ENCODE measurements around the gene ARHGEF3.
"Not testable (repeated sequence)": the region's sequence is repeated elsewhere in the genome, so short reads cannot be mapped to it uniquely, and the experiment has no call there.

Gene ARHGEF3

DNA sequence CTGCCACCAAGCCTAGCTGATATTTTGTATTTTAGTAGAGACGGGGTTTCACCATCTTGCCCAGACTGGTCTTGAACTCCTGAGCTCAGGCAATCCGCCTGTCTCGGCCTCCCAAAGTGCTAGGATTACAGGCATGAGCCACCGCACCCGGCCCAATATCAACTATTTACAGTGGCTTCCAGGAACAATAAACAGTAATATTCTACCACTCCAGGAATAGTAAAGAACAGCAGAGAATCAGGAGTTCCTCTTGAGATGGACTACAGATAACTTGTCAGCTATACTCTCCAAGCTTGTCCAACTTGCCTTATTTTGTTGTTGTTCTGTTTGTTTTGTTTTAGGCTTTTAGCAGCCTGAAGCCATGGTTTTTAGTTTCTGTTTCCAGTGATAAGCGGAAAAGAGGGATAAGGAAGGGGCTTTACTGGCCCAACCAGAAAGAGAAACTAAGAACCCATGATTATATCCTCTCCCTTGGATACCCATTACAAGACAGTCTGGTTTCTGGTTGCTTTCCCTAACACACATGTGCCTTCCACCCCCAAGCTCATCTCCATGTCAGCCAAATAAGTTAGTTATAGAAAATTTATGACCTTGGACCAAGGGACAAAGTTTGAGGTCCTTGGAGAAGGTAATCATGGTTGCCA, 36.7 kb downstream of the ARHGEF3 start:
- DNase-seq: no peak

DNA sequence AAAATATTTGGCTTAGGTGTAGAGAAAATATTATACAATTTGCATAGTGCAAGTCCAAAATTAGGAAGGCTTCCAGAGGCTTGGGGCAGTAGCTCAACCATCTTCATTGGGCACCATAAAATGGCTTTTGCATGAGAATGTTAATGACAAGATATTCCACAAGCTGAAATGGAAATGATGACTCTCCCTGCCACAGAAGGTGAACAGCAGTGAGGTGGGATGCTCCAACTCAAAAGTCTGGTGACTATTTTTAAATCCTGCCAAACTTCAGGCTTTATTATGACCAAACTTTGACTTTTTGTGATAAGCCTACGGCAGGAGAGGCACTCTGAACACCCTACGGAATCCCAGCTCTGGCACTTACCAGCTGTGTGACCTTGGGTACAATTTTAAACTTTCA, 37.6 kb downstream of the ARHGEF3 start:
- DNase-seq: no peak

DNA sequence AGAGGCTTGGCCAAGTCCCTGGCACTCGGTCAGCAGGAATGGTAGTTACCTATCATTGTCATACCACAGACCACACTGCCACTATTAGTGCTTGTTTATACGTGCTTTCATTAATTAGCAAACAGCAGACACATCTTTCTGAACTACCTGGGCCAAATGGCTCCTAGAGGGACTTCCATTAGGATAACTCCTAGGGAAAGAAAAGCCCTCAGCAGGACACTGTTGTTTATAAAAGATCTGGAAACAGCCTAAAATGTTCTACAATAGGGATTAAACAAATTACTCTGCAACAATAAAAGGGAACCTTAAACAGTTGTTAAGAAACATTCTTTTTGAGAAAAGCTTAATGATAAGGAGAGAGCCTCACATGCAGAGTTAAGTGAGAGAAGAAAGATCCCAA, 38.5 kb downstream of the ARHGEF3 start:
- DNase-seq: no peak

DNA sequence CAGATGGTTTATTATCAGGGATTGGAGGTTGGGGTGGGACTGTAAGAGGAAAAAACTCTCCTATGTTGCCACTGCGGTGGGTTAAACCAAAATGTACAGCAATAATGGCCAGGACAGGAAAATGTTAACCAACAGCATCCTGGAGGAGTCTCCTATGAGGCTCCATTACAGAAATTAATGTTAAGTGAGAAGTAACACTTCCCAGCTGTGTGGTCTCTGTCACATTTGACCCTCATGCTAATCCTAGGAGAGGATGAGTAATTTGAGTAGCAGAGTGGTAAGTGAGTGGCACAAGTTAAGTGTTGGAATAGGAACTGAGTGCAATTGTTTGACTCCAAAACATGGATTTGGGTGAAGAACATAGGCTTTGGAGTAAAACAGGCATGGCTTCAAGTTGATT, 39.0 kb downstream of the ARHGEF3 start:
- no peak for DNase-seq

DNA sequence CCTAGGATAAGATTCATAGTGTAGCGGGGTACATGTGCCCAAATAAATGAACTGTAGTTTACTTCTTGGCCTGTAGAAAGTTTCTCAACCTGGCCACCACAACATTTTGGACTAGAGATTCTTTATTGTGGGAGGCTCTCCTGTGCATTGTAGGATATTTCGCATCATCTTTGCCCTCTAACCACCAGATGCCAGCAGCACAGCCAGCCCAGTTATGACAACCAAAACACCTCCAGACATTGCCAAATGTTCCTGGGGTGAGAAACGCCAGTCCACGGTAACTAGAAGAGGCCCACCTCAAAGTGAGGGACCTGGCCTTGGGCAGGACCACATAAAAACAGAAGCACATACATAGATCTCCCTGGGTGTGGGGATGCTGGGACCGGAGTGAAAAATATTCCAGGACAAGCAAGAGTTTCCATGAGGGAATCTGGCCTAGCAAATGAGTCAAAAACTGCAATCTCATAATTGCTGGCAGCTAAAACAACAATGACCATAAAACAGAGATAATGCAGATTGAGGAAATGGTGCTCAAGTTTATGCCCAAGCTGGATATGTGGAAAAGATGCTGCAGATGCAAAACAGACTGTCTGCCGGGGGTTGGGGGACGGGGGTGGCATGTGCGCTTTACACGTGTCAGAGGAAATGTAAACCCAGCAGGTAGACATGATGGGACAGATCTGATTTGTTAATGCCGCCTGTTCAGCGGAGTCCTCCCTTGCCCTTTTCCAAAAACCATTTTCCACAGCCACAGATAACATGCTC, 39.7 kb downstream of the ARHGEF3 start:
- no peak for DNase-seq

DNA sequence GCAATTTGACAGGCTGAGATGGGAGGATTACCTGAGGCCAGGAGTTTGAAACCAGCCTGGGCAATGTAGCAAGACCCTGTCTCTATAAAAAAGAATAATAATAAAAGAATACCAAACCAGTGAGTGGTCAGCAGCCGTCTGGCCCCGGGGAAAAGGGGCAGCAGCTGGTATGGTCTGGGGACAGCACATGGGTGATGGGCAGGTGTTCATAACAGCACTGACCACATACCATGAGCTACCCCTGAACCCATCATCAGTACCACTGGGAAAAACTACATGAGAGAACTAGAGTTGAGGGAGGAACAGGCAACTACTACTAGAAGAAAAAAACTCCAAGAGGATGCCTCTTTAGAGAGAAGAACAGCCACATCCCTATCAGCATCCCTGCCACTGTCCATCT, 40.7 kb downstream of the ARHGEF3 start:
- no peak for DNase-seq

DNA sequence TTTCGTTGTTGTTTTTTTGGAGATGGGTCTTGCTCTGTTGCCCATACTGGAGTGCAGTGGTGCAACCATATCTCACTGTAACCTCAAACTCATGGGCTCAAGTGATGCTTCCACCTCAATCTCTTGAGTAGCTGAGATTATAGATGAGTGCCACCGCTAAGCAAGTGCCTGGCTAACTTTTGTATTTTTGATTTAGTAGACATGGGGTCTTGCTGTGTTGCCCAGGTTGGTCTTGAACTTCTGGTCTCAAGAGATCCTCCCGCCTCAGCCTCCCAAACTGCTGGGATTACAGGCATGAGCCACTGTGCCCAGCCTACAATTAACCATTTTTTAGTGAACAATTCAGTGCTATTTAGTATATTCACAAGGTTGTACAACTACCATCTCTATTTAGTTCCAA, 42.2 kb downstream of the ARHGEF3 start:
- no peak for DNase-seq

DNA sequence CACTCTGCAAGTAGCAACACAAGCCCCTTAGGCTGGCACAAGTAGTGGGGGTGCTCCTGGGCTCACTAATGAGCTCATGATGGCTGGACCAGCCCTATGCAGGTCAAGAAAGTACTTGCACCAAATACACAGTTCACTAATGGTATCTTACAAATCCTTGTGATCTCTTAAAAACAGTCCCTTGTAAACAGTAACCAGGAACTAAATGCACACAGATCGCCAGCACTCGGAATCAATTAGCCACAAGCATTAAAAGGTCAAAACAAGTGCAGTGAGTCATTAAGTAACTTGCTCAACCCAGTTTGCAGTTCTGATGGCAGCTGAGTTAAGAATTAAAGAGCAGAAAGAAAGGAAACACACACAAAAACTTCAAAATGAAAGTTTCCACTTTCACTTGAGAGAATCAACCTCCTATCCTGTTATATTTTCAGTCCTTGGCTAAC, 43.2 kb downstream of the ARHGEF3 start:
- DNase-seq: no peak

DNA sequence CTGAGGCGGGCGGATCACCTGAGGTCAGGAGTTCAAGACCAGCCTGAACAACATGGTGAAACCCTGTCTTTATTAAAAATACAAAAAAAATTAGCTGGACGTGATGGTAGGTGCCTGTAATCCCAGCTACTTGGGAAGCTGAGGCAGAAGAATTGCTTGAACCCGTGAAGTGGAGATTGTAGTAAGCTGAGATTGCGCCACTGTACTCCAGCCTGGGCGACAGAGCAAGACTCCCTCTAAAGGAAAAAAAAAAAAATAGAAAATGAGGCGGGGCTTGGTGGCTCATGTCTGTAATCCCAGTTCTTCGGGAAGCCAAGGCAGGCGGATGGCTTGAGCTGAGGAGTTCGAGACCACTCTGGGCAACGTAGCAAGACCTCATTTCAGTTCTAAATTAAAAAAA, 43.7 kb downstream of the ARHGEF3 start:
- DNase-seq: not testable (repeated sequence)

DNA sequence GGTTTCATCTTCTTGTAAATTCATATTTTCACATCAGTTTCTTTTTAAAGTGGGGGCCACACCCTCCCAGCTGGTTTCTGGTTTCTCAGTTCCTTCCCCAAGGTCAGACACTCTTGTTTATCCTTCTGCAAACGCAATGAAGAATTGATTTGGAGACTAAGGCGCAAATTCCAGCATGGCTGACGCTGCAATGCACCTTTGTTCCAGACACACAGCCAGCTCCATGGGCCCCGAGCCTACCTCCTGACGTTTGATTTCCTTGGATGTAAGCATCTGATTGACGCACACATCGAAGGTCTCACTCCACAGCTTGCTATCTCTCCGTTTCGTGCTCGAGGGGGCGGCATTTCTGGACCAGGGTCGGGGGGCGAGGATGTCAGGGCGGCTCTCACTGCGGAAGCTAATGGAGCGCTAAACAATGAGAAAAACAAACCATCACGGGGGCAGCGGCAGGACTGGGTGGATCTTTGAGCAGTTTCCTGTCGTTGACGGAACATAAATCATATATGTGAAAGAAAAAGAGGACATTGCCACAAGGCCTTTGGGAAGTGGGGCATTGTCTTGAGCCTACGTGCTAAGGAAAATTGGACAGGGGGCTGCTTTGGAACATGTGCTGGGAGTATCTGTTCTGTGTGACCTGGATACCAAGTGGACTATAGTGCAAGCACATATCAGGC, 46.9 kb downstream of the ARHGEF3 start:
- no peak for DNase-seq

DNA sequence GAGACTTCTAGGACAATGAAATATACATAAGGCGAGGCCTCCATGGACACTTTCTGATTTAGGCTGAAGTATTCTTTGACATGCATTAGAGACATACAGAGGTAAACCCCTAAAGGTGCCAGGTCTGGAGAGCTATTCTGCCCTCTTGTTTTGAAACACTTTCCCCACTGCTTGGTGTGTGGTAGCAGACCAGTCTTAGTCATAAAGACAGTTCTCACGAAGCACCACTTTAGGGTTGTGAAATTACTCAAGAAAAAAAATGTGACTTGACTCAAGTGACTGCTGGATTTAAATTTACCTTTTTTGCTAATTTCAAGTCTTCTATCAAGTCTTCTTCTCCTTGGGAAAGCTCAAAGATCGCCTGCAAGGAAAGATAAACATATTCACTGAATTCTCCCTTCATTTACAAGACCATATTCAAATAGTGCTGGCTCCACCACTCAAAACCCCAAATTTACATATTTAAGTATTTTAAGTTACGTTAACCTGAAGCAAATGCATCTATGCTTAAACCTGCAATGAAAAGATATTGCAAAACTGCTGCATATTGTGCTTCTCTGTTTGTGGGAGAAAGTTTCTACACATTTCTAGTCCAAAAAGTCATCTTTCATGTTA, 48.4 kb downstream of the ARHGEF3 start:
- DNase-seq: no peak

DNA sequence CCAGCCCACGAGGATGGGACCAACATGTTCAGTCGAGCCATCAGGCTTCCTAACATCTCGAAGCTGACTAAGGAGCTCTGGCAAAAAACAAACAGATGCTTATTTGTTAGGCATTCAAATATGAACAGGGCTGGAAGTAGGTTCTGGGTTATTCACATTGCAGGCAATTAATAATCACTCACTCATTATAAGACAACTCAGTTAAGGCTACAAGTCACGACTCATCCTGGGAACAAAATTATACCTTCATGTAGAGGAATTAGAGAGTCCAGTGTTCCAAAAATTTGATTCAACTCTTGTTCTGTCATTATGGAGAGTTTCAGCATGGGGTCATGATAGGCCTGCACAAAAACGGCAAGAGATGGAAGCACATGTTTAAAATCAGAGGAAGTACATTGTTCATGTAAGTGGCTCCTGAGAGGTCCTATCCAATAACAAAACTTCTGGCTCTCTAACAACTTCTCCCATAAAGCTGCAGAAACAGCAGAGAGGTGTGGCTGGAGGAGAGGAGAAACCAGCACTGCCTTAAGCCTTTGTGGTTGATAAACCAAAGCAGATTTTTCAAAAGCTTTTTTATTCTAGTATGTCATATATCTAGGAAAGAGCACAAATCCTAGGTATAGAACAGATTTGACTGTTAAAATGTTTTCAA, 50.6 kb downstream of the ARHGEF3 start:
- DNase-seq: no peak

DNA sequence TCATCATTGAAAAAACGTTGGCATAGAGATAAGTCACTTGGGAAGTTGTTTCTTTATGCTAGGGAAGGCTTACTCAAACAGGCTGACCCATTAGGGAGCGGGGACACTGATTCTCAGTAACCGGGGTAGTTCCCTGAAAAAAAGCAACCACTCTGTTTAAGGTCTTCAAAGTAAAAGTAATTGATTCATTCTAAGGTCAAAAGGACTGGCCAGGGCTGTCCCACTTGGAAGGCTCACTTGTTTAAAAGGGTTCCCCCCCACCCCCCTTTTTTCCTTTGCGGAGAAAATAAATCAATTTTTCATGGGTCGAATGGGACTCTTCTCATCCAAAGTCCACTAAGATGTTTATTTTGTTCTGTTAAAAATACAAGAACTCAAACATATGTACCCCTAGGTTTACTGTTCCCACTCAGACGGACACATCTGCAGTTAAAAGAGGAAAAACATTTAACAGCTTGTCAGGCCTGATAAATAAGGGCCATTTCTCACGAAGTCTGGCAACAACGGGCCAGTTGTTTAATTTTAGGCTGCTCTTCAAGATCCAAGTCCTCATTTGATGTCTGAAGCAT, 53.0 kb downstream of the ARHGEF3 start:
- no peak for DNase-seq

DNA sequence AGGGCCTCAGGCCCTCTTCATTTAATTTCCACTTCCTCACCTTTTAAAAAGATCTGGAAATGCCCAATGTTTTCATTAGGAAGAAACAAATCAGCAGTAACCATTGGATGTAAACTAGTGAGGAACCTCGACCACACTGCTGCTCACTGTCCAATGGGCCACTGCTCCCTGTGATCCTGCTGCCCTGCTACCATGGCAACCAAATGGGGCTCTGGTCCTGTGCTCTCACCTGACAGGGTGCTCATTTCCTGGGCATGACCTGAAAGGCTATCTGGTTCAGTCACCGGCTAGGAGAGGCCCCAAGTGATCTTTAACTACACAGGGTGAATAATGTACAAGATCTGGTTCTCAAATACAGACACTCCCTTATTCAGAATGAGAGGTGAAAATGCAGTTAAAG, 54.6 kb downstream of the ARHGEF3 start:
- DNase-seq: no peak

DNA sequence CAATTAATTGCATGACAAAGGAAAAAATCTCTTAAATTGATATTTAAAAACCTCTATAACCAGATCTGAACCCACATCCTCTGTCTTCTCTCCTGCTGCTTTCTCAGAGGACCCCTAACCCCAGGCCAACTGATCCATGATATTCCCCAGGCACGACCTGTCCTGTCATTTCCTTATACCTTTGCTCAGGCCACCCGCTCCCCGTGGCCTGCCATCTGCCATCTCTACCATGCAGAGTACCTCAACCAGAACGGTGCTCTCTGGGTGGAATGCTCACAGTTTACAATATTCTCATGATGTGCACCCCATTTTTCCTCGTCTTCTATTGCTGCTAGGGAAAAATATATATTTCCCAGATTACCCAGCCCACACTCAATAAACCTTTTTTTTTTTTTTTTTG, 57.7 kb downstream of the ARHGEF3 start:
- DNase-seq: no peak

DNA sequence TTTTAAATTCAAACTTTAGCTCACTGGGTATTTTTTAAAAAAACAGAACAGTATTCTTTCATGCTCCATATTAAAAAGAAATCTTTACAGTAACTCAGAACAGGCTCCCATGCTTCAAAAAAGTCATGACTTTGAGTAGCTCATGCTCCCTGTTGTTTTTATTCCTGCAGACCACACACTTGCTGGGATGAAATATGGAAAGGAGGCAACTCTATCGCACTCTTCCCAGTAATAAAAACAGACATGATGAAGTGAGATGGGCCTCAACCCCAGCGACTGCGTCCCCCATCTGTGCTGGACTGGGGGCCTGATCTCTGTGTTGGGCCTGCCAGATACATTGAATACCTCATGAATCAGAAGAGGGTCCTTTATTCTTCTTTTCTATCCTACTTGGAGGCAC, 58.9 kb downstream of the ARHGEF3 start:
- no peak for DNase-seq

DNA sequence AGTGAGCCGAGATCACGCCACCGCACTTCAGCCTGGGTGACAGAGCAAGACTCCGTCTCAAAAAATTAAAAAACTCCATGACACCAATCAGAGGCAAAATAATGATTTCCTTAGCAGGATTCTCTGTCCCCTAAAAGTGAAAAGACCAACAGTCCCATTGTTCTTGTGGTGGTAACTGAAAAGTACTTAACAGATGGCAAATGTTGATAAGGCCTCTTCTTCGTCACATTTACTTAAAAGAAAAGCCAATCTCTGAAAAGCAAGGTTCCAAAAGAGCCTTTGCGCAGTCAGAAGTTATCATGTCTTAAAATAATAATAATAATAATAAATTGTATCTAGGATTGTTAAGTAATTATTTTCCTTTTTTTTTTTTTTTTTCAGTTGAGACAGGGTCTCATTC, 62.7 kb downstream of the ARHGEF3 start:
- no peak for DNase-seq

DNA sequence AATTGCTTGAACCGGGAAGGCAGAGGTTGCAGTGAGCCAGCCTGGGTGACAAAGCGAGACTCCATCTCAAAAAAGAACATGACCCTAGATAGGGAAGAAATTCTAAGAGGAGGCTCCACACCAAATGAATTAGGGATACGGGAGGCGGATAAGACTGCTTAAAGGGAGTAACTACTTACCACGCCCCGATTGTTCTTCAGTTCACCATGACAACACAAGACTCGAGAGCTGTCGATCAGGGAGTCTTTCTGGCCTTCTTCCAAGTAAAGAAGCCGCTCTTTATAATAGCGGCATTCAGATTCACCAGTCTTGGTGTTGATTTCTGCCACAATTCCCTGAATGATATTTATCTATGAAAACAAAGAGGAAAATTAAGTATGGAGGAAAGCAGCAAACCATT, 64.7 kb downstream of the ARHGEF3 start:
- DNase-seq: no peak

DNA sequence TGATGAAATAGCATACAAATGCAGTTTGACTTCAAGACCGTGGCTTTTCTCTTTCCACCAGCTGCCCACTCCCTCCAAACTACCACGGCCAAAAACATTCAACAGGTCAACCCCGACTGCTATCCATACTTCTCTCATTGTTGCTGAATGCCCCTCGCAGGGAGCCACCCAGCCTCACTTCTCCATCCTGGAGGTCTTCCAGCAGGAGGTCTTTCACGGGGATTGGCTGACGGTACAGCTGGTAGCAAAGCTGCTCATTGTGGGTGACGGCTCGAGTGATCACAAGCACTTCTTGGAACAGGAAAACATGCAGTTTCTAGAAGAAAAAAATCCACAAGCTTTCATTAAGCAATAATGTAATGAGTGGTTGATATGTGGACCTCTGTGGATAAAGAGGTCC, 69.6 kb downstream of the ARHGEF3 start:
- DNase-seq: no peak

DNA sequence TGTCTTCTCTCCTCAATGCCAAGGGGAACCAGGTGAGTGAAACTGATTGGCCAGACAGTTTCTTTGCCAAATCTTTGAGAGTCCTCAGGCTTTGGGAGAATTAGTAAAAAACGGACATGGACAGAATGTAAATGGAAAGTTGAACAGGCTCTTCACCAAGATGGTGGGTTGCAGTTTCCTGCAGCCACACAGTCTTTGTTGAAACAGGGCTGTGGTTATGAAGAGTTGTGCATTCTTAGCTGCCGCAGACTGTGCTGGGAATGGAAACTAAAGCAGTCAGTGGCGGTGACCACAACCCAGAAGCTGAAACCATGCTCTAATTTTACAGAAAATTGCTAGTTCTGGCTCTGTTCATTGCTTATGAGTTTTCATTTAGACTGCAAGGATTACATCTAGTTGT, 76.6 kb downstream of the ARHGEF3 start:
- no peak for DNase-seq

DNA sequence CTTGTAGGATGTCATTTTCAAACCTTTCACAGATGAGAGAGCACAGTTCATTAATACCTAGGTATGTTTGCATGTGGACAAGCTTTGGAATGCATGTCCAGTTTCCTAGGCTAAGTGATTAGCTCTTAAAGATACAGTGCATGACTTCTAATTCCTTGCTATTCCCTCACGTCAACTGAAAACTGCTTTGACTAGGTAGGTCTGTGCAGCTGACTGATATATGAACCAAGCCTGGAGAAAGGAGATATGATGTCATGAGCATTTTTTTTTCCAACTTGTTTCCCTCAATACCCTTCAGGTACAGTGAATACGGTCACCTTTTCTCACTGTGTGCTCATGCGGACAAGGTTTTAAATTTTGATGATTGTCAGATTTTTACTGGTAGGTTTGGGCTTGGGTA, 77.1 kb downstream of the ARHGEF3 start:
- DNase-seq: no peak

DNA sequence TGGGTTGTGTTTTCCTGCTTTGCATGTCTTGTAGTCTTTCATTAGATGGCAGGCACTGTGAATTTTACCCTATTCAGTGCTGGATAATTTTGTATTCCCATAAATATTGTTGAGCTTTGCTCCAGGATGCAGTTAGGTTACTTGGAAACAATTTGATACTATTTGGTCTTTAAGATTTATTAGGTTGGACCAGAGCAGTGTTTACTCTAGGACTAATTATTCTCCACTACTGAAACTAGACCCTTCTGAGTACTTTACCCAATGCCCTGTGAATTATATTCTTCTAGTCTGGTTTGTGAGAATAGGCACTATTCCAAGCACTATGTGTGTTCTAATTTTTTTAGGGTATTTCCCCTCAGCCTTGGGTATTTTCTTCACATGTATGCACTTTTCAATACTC, 80.9 kb downstream of the ARHGEF3 start:
- no peak for DNase-seq

DNA sequence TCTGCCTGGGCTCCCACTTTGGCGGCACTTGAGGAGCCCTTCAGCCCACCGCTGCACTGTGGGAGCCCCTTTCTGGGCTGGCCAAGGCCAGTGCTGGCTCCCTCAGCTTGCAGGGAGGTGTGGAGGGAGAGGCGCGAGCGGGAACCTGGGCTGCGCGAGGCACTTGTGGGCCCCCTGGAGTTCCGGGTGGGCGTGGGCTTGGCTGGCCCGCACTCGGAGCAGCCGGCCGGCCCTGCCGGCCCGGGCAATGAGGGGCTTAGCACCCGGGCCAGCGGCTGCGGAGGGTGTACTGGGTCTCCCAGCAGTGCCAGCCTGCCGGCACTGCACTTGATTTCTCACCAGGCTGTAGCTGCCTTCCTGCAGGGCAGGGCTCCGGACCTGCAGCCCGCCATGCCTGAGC, 82.9 kb downstream of the ARHGEF3 start:
- not testable (repeated sequence) for DNase-seq

Data from NCI-H345 (cell line).